C4-2B (cell line): ENCODE measurements around the gene SLC2A9.

Source experiments
- CTCF ChIP-seq: fragments of 450-650 bp; conservative IDR thresholded peaks from 2 replicates; pipeline ENCODE4 v1.5.1; 2017; ENCODE audit warnings: mild to moderate bottlenecking
- ZFX ChIP-seq: fragments of 450-650 bp; IDR thresholded peaks from 2 replicates; pipeline ENCODE4 v1.6.1; 2017

GRCh38 chr4:9942139-9942538 lies 79.2 kb downstream of the SLC2A9 start:
- TF ChIP-seq CTCF (no peak), ZFX (no peak)
